D721Med (cell line): ENCODE data around the gene PANX3.
A peak's percentile ranks its signal among the peaks of the same experiment; 100 is the strongest.

Experiments
- DNase-seq: peaks from one replicate; pipeline ENCODE4 v3.0.0; 2011; ENCODE audit warnings: low spot score; ENCODE audit not compliant: insufficient read length
- FAIRE-seq: peaks from 2 replicates; lab custom pipeline; 2011; peaks lifted over from hg19 to GRCh38; lab: Jason Lieb, UNC
- CTCF ChIP-seq: IDR thresholded peaks from 2 replicates; pipeline ENCODE4 v1.5.1; 2012; ENCODE audit warnings: mild to moderate bottlenecking, control low read depth; ENCODE audit not compliant: insufficient read depth; ENCODE audit errors: missing control alignments

The PANX3 gene

GRCh38 chr11:124583781-124584180 lies 27.4 kb upstream of the PANX3 start:
- FAIRE-seq: no peak
- no peak for DNase-seq
- TF ChIP-seq CTCF: no peak

- FAIRE-seq (no peak), DNase-seq (no peak)
- no peak for TF ChIP-seq CTCF
Measured at GRCh38 chr11:124584681-124585372, 26.4 kb upstream of the PANX3 start.

GRCh38 chr11:124586238-124586860 lies 24.9 kb upstream of the PANX3 start:
- FAIRE-seq (no peak), DNase-seq (no peak)
- peak; percentile 80 for TF ChIP-seq CTCF

GRCh38 chr11:124591430-124591829 lies 19.8 kb upstream of the PANX3 start:
- no peak for DNase-seq
- no peak for FAIRE-seq
- no peak for TF ChIP-seq CTCF

GRCh38 chr11:124592627-124593026 lies 18.6 kb upstream of the PANX3 start:
- FAIRE-seq (no peak), DNase-seq (no peak)
- TF ChIP-seq CTCF: no peak

- no peak for DNase-seq
- no peak for FAIRE-seq
- TF ChIP-seq CTCF: no peak
Measured at GRCh38 chr11:124595302-124595701, 15.9 kb upstream of the PANX3 start.

- TF ChIP-seq CTCF: no peak
- DNase-seq (no peak), FAIRE-seq (no peak)
Measured at GRCh38 chr11:124597626-124598025, 13.6 kb upstream of the PANX3 start.
